ENCODE data around the gene CCDC141.

CCDC141 gene

GRCh38 chr2:178886006-178886405 lies 163.9 kb downstream of the CCDC141 start:
- H3K4me3 ChIP-seq (ENCODE audit: low read depth, low read length): no peak overlapping the region
- ChIA-PET CTCF (interaction anchor here (1.4 kb wide), 1 partner anchor 27 kb away, joined by 3 read pairs; no protein-coding TSS in a partner anchor), POLR2A (no interaction called here)
- no peak for DNase-seq (ENCODE audit: low read depth, low spot score)
- no peak for TF ChIP-seq CTCF (IDR thresholded peaks at IDR 0.05; ENCODE audit: insufficient read depth, low read length, missing control alignments)

DNA sequence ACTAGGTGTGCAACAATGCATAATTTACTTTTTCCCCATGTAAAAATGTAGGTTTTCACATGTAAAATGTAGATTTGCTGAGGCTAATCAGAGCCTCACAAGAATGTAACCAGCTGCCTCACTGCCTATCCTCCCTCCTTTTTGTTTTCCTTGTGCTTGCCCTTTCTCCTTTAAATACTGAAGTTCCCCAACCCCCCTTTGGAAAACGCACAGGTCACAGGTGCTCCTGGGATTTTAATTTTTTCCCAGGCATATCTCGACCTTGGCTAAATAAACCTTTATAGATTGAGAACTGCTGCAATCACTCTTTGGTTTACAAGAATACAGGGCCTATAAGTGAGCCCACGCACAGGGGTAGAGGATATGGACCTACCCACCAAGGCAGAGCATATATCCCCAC lies 165.5 kb downstream of the CCDC141 start:
- no peak overlapping the region for H3K4me3 ChIP-seq (ENCODE audit: low read depth, low read length)
- CTCF ChIA-PET: no interaction called here
- no peak for DNase-seq (ENCODE audit: low read depth, low spot score)
- no peak for TF ChIP-seq CTCF (IDR thresholded peaks at IDR 0.05; ENCODE audit: insufficient read depth, low read length, missing control alignments)
- POLR2A ChIA-PET: no interaction called here

DNA sequence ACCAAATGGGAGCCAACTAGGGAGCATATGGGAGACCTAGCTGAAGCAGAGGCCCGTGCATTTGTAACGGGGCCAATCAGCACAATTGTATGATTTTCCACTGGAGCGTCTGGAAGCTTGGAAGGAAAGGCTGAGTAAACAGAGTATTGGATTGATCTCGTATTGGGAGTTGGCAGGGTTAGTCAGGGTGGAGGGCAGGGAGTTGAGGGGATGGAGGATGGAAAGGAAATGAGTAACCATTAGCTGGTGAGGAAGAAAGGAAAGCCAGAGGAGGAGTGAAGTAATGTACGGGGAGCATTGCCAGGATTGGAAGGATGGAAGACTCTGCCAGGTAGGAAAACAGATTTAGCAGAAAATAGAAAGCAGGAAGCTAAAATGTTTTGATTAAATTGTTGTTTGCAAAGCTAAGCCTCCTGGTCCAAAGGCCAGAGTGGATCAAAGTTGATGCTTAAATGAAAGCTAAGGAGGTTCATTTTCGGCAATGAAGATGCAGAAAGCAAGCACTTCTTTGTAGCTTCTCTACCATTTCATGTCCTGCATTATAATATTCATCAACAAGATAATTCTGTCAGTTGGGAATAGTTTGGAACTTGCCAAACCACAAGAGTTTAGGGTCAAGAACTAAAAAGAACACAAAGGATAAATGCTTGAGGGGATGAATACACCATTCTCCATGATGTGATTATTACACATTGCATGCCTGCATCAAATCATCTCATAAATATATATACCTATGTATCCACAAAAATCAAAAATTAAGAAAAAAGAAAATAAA lies 167.1 kb downstream of the CCDC141 start:
- POLR2A ChIA-PET: no interaction called here
- CTCF ChIA-PET: no interaction called here
- DNase-seq (ENCODE audit: low read depth, low spot score): no peak
- H3K4me3 ChIP-seq (ENCODE audit: low read depth, low read length): no peak overlapping the region
- no peak for TF ChIP-seq CTCF (IDR thresholded peaks at IDR 0.05; ENCODE audit: insufficient read depth, low read length, missing control alignments)

- DNase-seq (ENCODE audit: low read depth, low spot score): no peak
- CTCF ChIA-PET: interaction anchor here (2.3 kb wide), 1 partner anchor 9 kb away, joined by 12 read pairs; no protein-coding TSS in a partner anchor
- TF ChIP-seq CTCF (IDR thresholded peaks at IDR 0.05; ENCODE audit: insufficient read depth, low read length, missing control alignments): no peak
- POLR2A ChIA-PET: no interaction called here
- no peak overlapping the region for H3K4me3 ChIP-seq (ENCODE audit: low read depth, low read length)
These were observed 168.9 kb downstream of the CCDC141 start for GRCh38 chr2:178881075-178881474.

GRCh38 chr2:178880257-178880656 lies 169.7 kb downstream of the CCDC141 start:
- POLR2A ChIA-PET: no interaction called here
- no peak overlapping the region for H3K4me3 ChIP-seq (ENCODE audit: low read depth, low read length)
- CTCF ChIA-PET: interaction anchor here (2.3 kb wide), 1 partner anchor 10 kb away, joined by 12 read pairs; no protein-coding TSS in a partner anchor
- TF ChIP-seq CTCF (IDR thresholded peaks at IDR 0.05; ENCODE audit: insufficient read depth, low read length, missing control alignments): no peak
- no peak for DNase-seq (ENCODE audit: low read depth, low spot score)

DNA sequence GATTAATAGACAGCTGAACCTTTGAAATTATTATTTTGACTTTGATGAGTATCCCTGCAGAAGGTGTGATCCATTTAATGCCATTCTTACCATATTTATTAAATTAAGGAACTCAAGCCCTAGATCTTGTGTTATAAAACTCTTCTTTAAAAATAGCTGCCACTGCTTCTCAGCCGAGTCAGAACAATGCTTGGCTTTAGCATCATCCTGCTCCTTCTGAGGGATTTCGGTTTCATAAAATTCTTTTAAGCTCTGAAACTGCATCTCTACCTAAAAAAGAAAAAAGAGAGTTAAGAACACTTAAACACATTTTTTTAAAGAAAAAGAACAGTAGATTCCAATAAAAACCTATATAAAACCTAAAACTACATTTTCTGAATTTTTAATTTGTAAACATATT lies 172.1 kb downstream of the CCDC141 start:
- ChIA-PET CTCF (no interaction called here), POLR2A (no interaction called here)
- no peak for DNase-seq (ENCODE audit: low read depth, low spot score)
- no peak overlapping the region for H3K4me3 ChIP-seq (ENCODE audit: low read depth, low read length)
- no peak for TF ChIP-seq CTCF (IDR thresholded peaks at IDR 0.05; ENCODE audit: insufficient read depth, low read length, missing control alignments)
